ENCODE data around the gene KRT39.

The KRT39 gene

DNA sequence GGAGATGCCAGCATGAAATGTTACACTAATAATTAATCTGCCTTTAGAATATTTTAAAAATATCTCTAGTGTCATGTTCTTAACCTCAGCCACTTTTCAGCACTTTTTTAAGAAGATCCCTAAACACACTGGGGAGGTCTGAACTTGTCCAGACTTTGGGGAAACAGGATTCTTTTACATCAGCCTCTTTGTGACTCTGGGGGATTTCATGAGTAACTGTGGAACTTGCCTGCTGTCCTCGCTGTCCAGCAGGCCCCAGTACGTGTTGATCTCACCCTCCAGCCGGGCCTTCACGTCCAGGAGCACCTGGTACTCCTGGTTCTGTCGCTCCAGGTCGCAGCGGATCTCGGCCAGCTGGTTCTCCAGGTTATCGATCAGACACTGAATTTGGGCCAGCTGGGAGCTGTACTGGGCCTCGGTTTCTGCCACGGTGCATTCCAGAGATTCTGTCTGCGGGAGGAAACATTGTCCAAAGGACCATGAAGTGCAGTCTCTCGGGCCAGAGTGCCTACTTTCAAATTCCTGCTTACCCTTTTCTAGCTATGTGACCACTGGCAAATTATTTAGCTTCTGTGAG lies 11.9 kb upstream of the KRT39 start:
- no peak for DNase-seq

DNA sequence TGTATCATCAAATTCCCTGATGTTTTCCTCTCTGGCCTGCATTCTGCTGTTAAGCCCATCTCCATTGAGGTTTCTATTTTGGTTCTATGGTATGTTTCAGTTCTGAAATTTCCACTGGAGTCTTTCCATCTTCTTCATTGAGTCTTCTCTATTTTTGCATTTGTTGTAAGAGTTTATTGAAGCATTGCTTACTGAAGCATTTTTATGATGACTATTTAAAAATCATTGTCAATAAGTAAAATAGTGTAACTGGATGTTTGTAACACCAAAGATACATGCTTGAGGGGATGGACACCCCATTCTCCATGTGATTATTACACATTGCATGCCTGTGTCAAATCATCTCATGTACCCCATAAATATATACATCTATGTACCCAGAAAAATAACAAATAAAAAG lies 8.8 kb upstream of the KRT39 start:
- no peak for DNase-seq

DNA sequence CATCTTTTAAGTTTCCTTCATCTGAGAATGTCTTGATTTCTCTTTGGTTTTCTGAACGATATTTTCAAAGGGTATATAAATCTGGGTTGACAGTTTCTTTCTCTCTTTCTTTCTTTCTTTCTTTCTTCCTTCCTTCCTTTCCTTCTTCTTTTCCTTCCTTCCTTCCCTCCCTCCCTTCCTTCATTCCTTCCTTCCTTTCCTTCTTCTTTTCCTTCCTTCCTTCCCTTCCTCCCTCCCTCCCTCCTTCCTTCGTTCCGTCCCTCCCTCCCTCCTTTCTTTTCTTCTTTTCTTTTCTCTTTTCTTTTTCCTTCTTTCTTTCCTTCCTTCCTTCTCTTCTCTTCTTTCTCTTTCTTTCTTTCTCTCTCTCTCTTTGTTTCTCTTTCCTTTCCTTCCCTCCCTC lies 7.6 kb upstream of the KRT39 start:
- no peak for DNase-seq

DNA sequence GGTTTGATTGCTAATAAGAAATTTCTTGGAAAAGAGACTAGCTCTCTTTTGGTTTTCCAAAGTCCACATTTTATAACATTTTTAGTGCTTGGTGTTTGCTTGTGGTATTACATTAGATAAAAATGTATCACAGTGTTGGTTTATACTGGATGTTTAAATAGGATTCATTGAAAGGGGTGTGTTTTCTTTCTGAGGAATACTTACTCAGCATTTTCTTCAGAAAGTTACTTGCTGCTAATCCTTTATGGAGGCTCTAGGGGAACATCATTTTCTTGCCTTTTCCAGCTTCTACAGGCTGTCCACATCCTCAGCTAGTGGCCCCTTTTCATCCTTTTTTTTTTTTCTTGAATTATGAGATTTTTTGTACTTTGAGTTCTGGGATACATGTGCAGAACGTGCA lies 834 bp upstream of the KRT39 start:
- DNase-seq, result no peak

DNA sequence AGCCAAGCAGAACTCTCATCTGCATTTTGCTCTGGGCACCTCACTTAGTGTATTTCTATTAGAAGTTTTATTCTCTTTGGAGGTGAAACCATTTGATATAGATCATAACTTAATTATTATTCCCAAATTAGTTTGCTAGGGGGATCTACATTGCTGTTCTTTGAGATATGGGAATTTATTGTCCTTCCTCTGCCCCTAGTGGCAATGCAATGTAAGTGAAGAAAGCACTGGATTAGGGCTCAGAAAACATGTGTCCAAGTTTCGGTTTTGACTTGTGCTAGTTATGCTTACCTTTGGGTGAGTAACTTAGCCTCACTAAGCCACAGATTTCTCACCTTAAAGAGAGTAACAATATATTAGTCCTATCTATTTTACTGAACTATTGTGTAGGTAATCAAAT lies 2.9 kb downstream of the KRT39 start:
- DNase-seq, result no peak

DNA sequence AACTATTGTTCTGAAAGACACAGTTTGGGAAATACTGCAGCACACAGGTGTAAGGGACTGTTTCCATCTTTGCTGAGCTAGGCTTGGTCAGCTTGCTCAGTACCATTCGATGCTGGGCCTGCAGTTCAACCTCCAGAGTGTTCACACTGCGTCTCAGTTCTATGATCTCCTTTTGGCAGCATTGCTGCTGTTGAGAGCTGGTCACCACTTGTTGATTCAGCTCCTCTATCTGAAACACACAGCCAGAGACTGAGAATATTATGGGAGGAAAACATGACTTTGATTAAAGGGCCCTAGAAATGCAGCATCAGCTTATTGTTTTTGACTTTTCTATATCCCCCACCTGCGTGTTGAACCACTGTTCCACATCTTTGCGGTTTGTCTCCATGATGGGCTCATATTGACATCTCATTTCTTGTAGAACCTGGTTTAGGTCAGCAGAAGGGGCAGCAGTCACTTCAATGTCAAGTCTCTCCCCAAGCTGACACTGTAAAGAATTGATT lies 4.6 kb downstream of the KRT39 start:
- no peak for DNase-seq

DNA sequence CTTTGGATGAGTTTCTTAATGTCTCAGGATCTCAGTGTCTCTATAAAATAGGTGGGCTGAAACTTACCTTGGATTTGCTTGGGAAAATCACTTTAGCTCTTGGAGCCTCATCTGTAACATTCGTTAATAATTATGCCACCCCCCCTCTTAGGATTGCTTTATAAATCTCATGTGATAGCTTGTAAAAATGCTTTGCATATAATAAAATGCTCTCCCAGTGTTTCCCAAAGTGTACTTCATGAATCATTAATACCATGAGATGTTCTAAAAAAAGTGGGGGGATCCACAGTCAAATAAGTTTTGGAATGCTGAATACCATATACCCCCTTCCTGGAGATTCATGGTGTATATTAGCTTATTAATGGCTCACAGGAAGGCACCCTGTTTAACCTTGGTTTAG lies 5.2 kb downstream of the KRT39 start:
- no peak for DNase-seq

DNA sequence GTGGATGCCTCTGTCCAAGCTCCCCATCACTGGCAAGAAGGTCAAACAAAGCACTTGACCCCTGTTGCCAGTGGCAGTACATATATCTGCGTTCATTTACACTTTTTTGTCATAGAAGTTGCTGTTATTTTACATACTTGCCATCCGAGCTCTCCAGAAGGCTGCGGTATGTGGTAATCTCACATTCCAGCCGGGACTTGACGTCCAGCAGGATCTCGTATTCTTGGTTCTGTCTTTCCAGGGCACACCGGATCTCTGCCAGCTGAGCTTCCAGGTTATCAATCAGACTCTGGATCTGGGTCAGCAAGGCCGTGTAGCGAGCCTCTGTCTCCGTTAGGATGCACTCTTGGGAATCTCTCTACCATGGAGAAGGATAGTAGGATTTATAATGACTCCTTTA lies 6.6 kb downstream of the KRT39 start:
- DNase-seq, result no peak

DNA sequence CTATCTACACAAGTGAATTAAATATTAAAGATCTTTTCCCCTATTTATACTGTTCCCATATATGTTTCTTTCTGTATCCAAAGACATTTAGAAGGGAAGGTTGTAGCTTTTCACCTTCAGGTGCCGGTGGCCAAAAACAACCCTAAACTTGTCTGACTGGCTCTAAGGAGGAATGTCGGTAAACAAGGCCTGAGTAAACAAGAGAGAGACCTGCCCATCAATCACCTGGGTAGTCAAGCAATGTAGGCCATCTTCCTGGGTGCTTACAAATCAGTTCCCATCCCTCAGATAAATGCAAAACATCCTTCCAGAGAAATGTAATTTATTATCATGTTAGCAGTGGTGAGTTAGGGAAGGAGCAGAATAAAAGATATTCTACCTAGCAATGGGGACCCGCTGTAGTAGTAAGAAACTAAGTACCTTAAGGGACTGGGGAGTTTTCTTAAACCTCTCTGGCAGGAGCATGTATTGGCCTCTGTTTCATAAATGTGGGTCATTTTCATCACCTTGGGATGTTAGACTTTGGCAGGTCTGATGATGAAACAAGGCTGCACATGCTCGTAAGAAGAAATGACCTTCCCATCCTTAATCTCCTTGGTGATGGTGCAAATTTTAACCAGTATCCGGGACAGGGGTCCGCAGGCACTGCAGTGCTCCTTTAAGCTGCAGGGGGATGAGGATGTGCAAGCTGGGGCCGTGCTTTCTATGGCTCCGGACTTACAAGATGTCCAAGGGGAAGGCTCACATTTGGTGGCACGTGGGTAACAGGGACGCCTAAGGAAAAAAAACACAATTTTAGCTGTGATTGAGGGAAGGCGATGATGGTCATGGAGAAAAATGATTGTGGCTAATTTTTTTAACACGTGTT lies 8.4 kb downstream of the KRT39 start:
- no peak for DNase-seq

DNA sequence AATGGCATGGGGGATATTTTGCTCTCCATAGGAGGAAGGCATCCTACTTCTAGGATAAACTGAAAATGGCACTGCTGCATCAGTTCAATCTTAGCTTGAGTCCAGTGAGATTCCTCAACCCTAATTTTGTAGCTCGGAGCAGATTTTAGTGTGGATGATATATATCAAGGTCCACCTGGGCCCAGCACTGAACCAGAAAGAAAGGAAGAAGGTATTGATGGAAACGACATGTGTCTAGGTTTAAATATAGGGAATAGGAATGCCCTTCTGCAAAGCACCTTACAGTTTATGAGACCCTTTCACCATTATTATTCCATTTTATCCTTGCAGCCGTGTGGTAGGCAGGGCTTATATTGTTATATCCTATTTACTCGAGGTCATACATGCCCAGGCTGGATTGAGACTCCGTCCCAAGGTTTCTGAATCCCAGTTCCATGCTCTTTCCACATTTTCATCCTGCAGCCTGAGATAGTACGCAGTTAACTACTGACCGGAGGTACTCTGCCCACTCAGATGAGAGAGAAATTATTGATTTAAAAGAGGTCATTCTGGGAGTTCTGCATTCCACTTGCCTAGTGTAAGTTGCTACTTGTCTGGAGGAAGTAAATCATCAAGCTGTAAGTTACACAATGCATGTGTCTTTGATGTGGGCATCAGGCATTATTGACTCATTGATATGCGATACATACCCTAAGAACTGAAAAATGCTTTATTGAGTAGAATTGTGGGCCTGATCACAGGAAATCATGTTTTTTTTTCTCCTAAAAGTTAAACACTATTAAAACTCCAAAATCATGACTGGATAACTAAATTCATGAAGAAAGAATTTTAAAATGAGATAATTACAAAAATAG lies 10.1 kb downstream of the KRT39 start:
- no peak for DNase-seq

DNA sequence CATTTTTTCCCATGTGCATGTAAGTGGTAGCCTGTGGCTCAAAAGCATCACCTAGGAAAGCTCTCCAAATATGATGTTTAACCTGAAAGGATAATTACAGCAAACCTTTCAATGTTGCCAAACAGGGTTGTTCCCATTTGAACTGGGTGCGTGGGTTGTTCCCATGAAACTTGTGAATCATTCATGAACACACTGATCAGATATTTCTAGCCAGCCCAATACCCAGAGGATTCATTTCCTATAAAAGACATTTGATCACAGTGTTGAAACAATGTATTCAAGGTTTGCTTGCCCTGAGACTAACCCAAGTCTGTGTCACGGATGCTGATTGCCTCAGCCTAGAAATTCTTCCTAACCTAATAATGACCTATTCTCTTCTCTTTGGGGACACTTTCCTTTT lies 12.9 kb downstream of the KRT39 start:
- DNase-seq, result no peak

DNA sequence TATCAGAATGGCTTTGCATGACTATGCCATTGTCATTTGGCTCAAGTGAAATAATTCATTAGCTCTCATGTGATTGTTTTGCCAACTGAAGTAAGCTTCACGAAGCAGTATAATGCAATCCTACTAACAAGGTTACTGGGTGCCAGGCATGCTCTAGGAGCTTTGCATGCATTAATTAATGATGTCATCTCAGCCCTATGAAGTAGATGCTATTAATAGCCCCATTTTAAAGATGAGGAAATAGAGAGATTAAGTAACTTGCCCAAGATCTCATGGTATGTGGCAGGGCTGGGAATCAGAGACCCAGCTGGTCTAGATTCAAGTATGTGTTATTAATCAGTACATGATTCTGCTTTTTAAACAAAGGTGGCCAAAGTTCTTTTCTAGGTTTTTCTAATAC lies 14.1 kb downstream of the KRT39 start:
- no peak for DNase-seq

DNA sequence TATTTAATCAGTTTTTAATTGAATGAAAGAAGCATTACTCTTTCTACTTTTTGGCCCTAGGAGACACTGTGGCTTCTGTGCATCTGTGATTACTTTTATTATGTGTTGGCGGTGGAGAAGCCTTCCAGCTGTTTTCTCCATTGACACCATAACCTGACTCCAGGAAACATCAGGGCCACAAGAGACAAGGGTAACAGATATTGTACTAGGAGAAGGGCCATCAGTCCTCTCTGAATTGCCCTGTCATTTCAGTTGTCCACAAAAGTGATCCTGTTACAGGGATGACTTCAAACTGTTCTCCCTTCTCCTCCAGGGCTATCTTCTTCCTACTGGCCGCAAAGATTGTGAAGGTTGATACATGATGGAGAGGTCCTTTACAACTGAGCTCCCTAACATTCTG lies 14.6 kb downstream of the KRT39 start:
- DNase-seq, result no peak

DNA sequence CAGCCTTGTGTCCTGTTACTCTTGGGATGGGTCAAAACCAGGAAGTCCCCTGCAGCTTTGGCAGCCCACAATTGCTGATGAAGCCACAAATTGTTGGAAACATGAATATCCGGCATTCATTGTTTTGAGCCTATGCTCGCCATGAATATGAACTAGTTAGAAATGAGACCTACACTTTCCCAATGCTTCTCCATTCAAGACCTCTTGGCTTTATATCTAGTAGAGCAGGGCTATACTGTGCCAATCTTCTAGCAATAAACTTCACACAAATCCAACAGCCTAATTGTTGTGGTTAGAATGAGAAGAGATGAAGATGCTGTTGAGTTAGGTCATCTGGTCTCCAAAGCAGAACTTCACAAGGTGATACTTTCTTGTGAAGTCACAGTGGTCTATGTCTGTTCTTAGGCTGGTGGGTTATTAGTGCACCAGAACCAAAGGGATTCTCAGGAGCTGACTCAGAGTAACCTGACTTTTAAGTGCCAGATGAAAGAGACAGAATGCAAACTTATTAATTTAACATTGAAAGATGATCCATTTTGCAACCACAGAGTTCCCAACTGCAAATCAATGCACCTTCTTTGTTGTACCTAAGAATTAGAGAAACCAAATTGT lies 15.6 kb downstream of the KRT39 start:
- no peak for DNase-seq

DNA sequence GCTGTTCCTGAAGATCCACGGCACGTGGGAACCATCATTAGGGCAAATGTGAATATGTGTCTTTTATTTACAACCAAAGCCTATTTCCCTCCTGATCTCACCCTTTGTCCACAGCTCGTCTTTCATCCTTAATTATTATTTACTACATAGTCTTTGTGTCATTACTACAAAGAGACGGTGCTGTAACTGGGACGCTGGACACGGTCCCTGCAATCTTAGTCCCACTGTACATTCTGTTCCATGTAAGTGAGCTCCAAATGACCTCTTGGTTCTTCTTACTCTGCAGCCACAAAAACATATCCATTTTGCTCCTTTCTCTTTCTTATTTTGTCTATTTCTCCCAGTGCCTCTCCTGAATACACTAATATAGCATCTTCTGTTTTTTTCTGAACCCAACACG lies 16.6 kb downstream of the KRT39 start:
- DNase-seq, result no peak

DNA sequence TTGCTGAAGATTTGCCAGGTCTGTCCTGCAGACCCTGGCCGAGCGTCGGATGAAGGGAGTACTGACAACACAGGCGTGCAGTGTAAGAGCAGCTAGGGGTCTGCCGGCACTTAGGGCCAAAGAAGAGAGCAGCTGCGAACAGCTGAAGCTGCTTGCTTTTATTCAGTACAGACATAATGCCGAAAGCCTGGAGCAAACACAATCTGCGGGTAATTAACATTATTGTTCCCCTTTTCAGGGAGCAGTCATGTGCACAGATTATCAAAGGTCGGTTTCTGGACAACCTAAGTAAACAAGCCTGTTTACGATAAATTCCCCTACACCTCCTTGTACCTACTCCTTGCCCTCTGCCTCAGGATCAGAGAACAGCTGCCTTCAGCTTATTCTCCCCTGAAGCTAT lies 17.3 kb downstream of the KRT39 start:
- DNase-seq, result no peak

DNA sequence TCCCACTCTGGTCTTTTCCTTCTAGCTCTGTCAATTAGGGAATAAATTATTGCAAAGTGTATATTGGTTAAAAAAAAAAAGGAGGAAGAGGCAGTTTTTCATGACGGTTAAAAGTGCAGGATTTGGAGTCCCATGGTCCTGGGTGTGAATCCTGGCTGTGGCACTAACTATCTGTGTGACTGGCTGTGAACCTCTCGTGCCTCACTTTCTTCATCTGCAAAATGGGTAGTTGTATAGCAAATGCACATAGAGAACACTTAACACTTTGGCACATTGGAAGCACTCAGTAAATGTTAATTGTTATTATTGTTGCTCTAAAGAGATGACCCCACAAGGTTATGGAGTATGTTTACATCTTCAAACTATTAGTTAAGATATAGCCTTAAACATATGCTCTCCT lies 18.8 kb downstream of the KRT39 start:
- DNase-seq, result no peak

DNA sequence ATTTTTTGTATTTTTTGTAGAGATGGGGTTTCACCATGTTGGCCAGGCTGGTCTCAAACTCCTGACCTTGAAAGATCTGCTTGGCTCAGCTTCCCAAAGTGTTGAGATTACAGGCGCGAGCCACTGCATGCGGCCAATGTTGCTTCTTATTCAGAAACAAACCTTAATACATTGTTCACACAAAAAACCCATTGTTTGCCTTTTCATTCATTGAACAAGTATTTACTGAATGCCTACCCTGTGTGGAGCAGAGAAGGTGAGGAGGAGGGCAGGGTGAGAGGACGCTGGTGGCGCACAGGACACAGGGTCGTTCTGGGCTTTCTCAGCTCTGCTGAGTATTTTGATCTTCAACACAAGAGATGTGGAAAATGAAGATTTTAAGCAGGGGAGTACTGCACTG lies 21.3 kb downstream of the KRT39 start:
- DNase-seq, result no peak

DNA sequence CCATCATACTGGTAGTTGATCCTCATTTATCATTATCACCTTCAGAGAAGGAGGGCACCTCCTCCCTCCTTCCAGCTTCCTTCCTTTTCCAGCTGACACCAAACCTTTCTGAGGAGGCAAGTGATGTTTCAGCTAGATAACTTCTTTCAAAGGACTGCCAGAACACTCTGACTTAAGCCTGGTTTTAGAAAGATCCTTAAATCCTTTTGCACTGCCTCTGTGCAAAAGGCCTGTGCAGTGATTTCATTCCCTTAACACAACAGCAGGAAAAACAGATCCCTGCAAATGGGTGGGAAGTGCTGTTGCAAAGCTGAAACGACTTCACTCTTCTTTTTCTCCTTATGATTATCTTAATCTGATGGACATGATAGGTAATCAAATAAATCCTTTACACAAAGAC lies 22.2 kb downstream of the KRT39 start:
- no peak for DNase-seq

DNA sequence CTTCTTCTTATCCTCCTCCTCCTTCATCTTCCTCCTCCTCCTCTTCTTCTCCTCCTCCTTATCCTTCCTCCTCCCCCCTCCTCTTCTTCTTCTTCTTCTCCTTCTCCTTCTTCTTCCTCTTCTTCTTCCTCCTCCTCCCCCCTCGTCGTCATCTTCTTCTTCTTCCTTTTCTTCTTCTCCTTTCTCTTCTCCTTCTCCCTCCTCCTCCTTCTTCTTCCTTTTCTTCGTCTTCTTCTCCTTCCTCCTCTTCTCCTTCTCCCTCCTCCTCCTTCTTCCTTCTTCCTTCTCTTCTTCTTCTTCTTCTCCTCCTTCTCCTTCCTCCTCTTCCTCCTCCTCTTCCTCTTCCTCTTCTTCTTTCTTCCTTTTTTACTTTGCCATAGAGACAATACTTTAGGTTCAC lies 24.2 kb downstream of the KRT39 start:
- no peak for DNase-seq

DNA sequence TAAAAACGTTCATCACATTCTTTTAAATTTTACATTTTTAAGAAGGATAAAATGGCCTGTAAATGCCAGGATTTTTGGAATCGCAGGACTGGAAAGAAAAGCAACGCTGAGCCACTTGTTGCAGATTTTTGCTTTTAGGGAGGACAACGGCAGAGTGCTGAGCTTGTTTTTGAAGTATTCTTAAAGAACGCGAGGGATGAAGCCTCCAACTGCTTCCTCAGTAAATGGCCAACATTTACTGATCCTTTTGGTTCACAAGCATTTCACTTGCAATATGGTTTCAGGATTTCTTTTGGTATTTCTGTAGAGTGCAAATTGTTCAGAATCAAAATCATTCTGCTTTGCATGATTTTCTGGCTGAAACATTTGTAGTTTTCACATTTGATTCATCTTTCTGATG lies 26.5 kb downstream of the KRT39 start:
- no peak for DNase-seq

DNA sequence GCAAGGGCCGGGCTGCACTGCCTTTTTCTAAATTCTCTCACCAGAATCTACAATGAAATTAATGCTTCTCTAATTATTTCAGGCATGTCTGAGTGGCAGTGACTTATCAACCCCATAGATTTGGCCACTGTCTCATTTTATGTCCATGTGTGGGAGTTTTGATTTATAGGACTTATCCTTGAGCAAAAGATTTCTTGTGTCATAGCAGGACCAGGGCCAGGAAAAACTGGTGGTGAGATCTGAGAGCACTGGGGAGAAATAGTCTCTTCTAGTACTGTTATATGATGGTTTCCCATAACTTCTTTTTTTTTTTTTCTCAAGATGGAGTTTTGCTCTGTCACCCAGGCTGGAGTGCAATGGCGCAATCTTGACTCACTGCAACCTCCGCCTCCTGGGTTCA lies 27.8 kb downstream of the KRT39 start:
- no peak for DNase-seq

DNA sequence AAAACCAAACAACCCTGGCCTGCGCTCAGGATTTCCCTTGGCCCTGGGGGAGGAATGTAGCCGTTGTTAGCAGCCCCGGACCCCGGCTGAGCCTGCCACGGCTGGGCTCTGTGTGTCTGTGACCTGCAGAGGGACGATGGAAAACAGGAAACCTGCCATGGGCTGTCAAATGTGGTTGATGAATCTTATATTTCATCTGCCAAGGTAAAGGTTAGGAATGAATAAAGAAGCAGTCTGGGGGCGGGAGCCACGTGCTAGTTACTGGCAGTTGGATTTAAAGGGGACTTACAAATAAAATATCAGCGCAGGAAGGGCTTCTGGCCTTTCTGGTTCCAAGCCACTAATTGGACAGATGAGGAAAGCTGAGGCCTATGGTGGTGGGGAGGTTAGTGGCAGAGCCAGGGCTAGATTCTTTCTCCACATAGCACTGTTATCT lies 29.3 kb downstream of the KRT39 start, which contains the start of gene KRT23:
Gene KRT23, minus strand, starts transcription at position 263 of the 436 bp plus-strand sequence. CDS start 1,043 bp downstream, outside the sequence.
- no peak for DNase-seq
